Keratinocyte (primary cell): ENCODE data around the gene NCBP3.

Experiments
- EZH2 ChIP-seq: IDR thresholded peaks from one replicate; pipeline ENCODE4 v1.6.1; 2012; ENCODE audit warnings: inconsistent platforms, mild to moderate bottlenecking, low read length, moderate library complexity
- TF ChIP-seq, protein P1 (sequence below), 3 experiments: IDR thresholded peaks in 1 of 3; conservative IDR thresholded peaks in 1 of 3; optimal IDR thresholded peaks in 1 of 3; 2 replicates in 2 of 3; 3 replicates in 1 of 3; pipeline versions ENCODE3 to v1.5.1; 2011; ENCODE audit warnings: low read length in 3 of 3, mild to moderate bottlenecking in 3 of 3, moderate library complexity in 2 of 3, control low read depth in 1 of 3, inconsistent platforms in 1 of 3; ENCODE audit not compliant: insufficient read depth in 2 of 3; ENCODE audit errors: extremely low read depth in 1 of 3

GRCh38 chr17:3885271-3885670, 39.2 kb upstream of the NCBP3 start:
- no peak for TF ChIP-seq EZH2
- TF ChIP-seq, protein P1, sequence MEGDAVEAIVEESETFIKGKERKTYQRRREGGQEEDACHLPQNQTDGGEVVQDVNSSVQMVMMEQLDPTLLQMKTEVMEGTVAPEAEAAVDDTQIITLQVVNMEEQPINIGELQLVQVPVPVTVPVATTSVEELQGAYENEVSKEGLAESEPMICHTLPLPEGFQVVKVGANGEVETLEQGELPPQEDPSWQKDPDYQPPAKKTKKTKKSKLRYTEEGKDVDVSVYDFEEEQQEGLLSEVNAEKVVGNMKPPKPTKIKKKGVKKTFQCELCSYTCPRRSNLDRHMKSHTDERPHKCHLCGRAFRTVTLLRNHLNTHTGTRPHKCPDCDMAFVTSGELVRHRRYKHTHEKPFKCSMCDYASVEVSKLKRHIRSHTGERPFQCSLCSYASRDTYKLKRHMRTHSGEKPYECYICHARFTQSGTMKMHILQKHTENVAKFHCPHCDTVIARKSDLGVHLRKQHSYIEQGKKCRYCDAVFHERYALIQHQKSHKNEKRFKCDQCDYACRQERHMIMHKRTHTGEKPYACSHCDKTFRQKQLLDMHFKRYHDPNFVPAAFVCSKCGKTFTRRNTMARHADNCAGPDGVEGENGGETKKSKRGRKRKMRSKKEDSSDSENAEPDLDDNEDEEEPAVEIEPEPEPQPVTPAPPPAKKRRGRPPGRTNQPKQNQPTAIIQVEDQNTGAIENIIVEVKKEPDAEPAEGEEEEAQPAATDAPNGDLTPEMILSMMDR (optimal IDR thresholded peaks at IDR 0.05 in 1 of 3, IDR thresholded peaks at IDR 0.05 in 1 of 3, conservative IDR thresholded peaks at IDR 0.05 in 1 of 3; ENCODE audit: extremely low read depth in 1 of 3, insufficient read depth in 2 of 3, low read length in 3 of 3): no peak
